Measurements from ENCODE around the gene STARD3NL.
"Not testable (repeated sequence)": the region's sequence is repeated elsewhere in the genome, so short reads cannot be mapped to it uniquely, and the experiment has no call there.

The STARD3NL gene

GRCh38 chr7:38248069-38248567 lies 70.1 kb downstream of the STARD3NL start:
- no peak overlapping the region for H3K27ac Mint-ChIP-seq
- no peak for ATAC-seq (replicated peaks)
- no peak overlapping the region for H3K4me3 Mint-ChIP-seq
- H3K36me3 Mint-ChIP-seq, result no peaks in the 10 kb centered on the region
- peaks cover 0 to 10% of the 10 kb centered on the region in 2 donors for H3K4me1 Mint-ChIP-seq
- H3K9me3 Mint-ChIP-seq, result no peaks in the 10 kb centered on the region
- H3K27me3 Mint-ChIP-seq, result no peaks in the 10 kb centered on the region
- DNase-seq, result no peak

GRCh38 chr7:38249849-38250248 lies 71.8 kb downstream of the STARD3NL start:
- H3K4me1 Mint-ChIP-seq, DNase-seq, H3K27me3 Mint-ChIP-seq, H3K9me3 Mint-ChIP-seq, H3K27ac Mint-ChIP-seq, H3K36me3 Mint-ChIP-seq, H3K4me3 Mint-ChIP-seq: not testable (repeated sequence)
- peak; percentile 83 to 99 for ATAC-seq (replicated peaks)

GRCh38 chr7:38257350-38257677 lies 79.3 kb downstream of the STARD3NL start:
- H3K4me1 Mint-ChIP-seq, result no peaks in the 10 kb centered on the region
- H3K36me3 Mint-ChIP-seq, result peaks cover 0 to 1% of the 10 kb centered on the region in 2 donors
- no peak overlapping the region for H3K4me3 Mint-ChIP-seq
- no peak overlapping the region for H3K27ac Mint-ChIP-seq
- DNase-seq, result no peak
- H3K27me3 Mint-ChIP-seq, result peaks cover 0 to 3% of the 10 kb centered on the region in 2 donors
- ATAC-seq (replicated peaks), result no peak
- no peaks in the 10 kb centered on the region for H3K9me3 Mint-ChIP-seq

GRCh38 chr7:38259157-38259556 lies 81.1 kb downstream of the STARD3NL start:
- H3K27ac Mint-ChIP-seq; H3K27me3 Mint-ChIP-seq; H3K4me3 Mint-ChIP-seq; DNase-seq; H3K9me3 Mint-ChIP-seq; ATAC-seq (replicated peaks); H3K4me1 Mint-ChIP-seq; H3K36me3 Mint-ChIP-seq: not testable (repeated sequence)

- not testable (repeated sequence) for H3K27ac Mint-ChIP-seq; H3K4me1 Mint-ChIP-seq; H3K9me3 Mint-ChIP-seq; H3K27me3 Mint-ChIP-seq; H3K4me3 Mint-ChIP-seq; ATAC-seq (replicated peaks); DNase-seq; H3K36me3 Mint-ChIP-seq
Measured at GRCh38 chr7:38261601-38262000, 83.6 kb downstream of the STARD3NL start.

- not testable (repeated sequence) for H3K36me3 Mint-ChIP-seq; H3K27ac Mint-ChIP-seq; H3K4me1 Mint-ChIP-seq; DNase-seq; H3K27me3 Mint-ChIP-seq; ATAC-seq (replicated peaks); H3K4me3 Mint-ChIP-seq; H3K9me3 Mint-ChIP-seq
Measured at GRCh38 chr7:38262026-38262425, 84.0 kb downstream of the STARD3NL start.

GRCh38 chr7:38262545-38262944 lies 84.5 kb downstream of the STARD3NL start:
- no peaks in the 10 kb centered on the region for H3K36me3 Mint-ChIP-seq
- H3K4me3 Mint-ChIP-seq, result no peak overlapping the region
- no peaks in the 10 kb centered on the region for H3K9me3 Mint-ChIP-seq
- DNase-seq (no peak), ATAC-seq (replicated peaks) (no peak)
- no peak overlapping the region for H3K27ac Mint-ChIP-seq
- no peaks in the 10 kb centered on the region for H3K27me3 Mint-ChIP-seq
- H3K4me1 Mint-ChIP-seq, result no peaks in the 10 kb centered on the region

GRCh38 chr7:38263274-38263673 lies 85.2 kb downstream of the STARD3NL start:
- DNase-seq; ATAC-seq (replicated peaks); H3K27ac Mint-ChIP-seq; H3K9me3 Mint-ChIP-seq; H3K4me1 Mint-ChIP-seq; H3K4me3 Mint-ChIP-seq; H3K27me3 Mint-ChIP-seq; H3K36me3 Mint-ChIP-seq: not testable (repeated sequence)

- not testable (repeated sequence) for H3K36me3 Mint-ChIP-seq; H3K9me3 Mint-ChIP-seq; H3K27me3 Mint-ChIP-seq; H3K27ac Mint-ChIP-seq; ATAC-seq (replicated peaks); DNase-seq; H3K4me1 Mint-ChIP-seq; H3K4me3 Mint-ChIP-seq
Measured at GRCh38 chr7:38264602-38265001, 86.6 kb downstream of the STARD3NL start.

GRCh38 chr7:38265958-38266357 lies 87.9 kb downstream of the STARD3NL start:
- ATAC-seq (replicated peaks), result peak; percentile 75 to 78
- not testable (repeated sequence) for H3K27me3 Mint-ChIP-seq, H3K9me3 Mint-ChIP-seq, H3K4me3 Mint-ChIP-seq, DNase-seq, H3K36me3 Mint-ChIP-seq, H3K4me1 Mint-ChIP-seq
- peak overlapping the region; percentile 20 for H3K27ac Mint-ChIP-seq

GRCh38 chr7:38269704-38270346 lies 91.8 kb downstream of the STARD3NL start:
- not testable (repeated sequence) for H3K9me3 Mint-ChIP-seq; H3K27me3 Mint-ChIP-seq; DNase-seq; H3K36me3 Mint-ChIP-seq; H3K27ac Mint-ChIP-seq; H3K4me1 Mint-ChIP-seq; H3K4me3 Mint-ChIP-seq; ATAC-seq (replicated peaks)

GRCh38 chr7:38270405-38270804 lies 92.4 kb downstream of the STARD3NL start:
- H3K36me3 Mint-ChIP-seq; ATAC-seq (replicated peaks); H3K4me1 Mint-ChIP-seq; H3K27me3 Mint-ChIP-seq; DNase-seq; H3K4me3 Mint-ChIP-seq; H3K27ac Mint-ChIP-seq; H3K9me3 Mint-ChIP-seq: not testable (repeated sequence)

- Mint-ChIP-seq H3K27ac (no peak within 1 kb of the TSS), H3K27me3 (no peaks in the 10 kb centered on the region), H3K36me3 (no peaks in the 10 kb centered on the region), H3K4me1 (no peaks in the 10 kb centered on the region), H3K9me3 (no peaks in the 10 kb centered on the region), H3K4me3 (no peak within 1 kb of the TSS)
- ATAC-seq (replicated peaks) (no peak), DNase-seq (no peak)
Measured at GRCh38 chr7:38273286-38273995, 95.4 kb downstream of the STARD3NL start, which contains the start of gene TARP. TARP (minus strand) TSS chr7:38273636.

- no peaks in the 10 kb centered on the region for H3K36me3 Mint-ChIP-seq
- no peaks in the 10 kb centered on the region for H3K4me1 Mint-ChIP-seq
- no peaks in the 10 kb centered on the region for H3K27me3 Mint-ChIP-seq
- no peak overlapping the region for H3K4me3 Mint-ChIP-seq
- H3K27ac Mint-ChIP-seq, result no peak overlapping the region
- ATAC-seq (replicated peaks) (no peak), DNase-seq (no peak)
- no peaks in the 10 kb centered on the region for H3K9me3 Mint-ChIP-seq
Measured at GRCh38 chr7:38274486-38274885, 96.4 kb downstream of the STARD3NL start.

- no peaks in the 10 kb centered on the region for H3K4me1 Mint-ChIP-seq
- no peaks in the 10 kb centered on the region for H3K9me3 Mint-ChIP-seq
- no peaks in the 10 kb centered on the region for H3K27me3 Mint-ChIP-seq
- H3K27ac Mint-ChIP-seq, result no peak overlapping the region
- DNase-seq (no peak), ATAC-seq (replicated peaks) (no peak)
- no peaks in the 10 kb centered on the region for H3K36me3 Mint-ChIP-seq
- no peak overlapping the region for H3K4me3 Mint-ChIP-seq
Measured at GRCh38 chr7:38274927-38275620, 97.0 kb downstream of the STARD3NL start.

Measured in stimulated activated naive B cell treated with anti-CD40 and anti-IgM and Interleukin-4, amounts not matched to agents 10 μg/mL and 1 μg/mL and 100 μg/mL, for 72 hours (primary cell).